ENCODE results near the gene RALGPS1. TPM values are rescaled to one million over a fixed set of nuclear protein-coding genes. Genes with fewer than 3 reads are reported as not detected.

RALGPS1 gene
- total and polyA plus RNA-seq, 2 donors (not counting 1 experiment from before 2014, with no cell fraction given) = 19.7 to 39.9 TPM

DNA sequence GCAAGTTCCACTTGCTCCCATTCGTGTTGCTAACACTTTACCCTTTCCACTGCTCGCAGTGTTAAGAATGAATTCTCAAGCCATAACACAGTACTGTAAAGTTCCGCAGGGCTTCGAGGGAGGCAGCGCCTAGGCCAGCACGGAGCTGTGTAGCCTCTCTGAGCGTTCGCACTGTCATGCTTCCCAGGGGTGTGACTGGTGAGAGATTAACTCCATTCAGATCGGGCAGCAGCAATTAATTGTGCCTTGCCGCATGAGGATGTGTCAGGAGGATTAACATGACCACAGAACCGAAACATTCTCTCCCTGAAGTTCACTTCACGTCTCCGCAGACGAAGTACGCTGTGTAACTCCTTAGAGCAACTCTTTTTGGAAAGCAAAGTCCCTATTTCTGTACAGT lies 30.9 kb upstream of the RALGPS1 start:
- Histone ChIP-seq H3K4me3 (ENCODE audit: control extremely low read depth in 1 of 5, extremely low read depth in 1 of 5, insufficient read depth in 1 of 5, low read depth in 2 of 5, low read length in 4 of 5) (no peak overlapping the region), H3K79me2 (ENCODE audit: control insufficient read depth, insufficient read depth, low read length) (peaks cover 16% of the 10 kb centered on the region), H2AFZ (ENCODE audit: insufficient read depth, low read depth, low read length, poor library complexity, severe bottlenecking) (no peak overlapping the region), H3K4me2 (replicated peaks; ENCODE audit: low read depth, low read length, poor library complexity, severe bottlenecking) (no peak overlapping the region), H3K9ac (ENCODE audit: low read length) (no peak overlapping the region), H4K20me1 (ENCODE audit: control insufficient read depth, insufficient read depth, low read length, poor library complexity, severe bottlenecking) (peaks cover 7% of the 10 kb centered on the region), H3K27me3 (replicated peaks in 1 of 4; ENCODE audit: control extremely low read depth in 1 of 4, control insufficient read depth in 3 of 4, insufficient read depth in 4 of 4, low read length in 3 of 4) (no peaks in the 10 kb centered on the region), H3K36me3 (replicated peaks in 1 of 2; ENCODE audit: control extremely low read depth in 1 of 2, control insufficient read depth in 1 of 2, extremely low read depth in 1 of 2, insufficient read depth in 2 of 2, low read length in 1 of 2) (peaks cover 5 to 48% of the 10 kb centered on the region in 2 experiments), H3K4me1 (ENCODE audit: control insufficient read depth in 2 of 2, insufficient read depth in 2 of 2, low read length in 2 of 2) (no peaks in the 10 kb centered on the region), H3K9me3 (ENCODE audit: control extremely low read depth in 1 of 3, control insufficient read depth in 2 of 3, insufficient read depth in 1 of 3, low read length in 2 of 3) (no peaks in the 10 kb centered on the region), H3K27ac (ENCODE audit: low read length in 2 of 2) (no peak overlapping the region)
- Mint-ChIP-seq H3K9me3 (ENCODE audit: insufficient read depth) (no peaks in the 10 kb centered on the region), H3K4me3 (no peak overlapping the region), H3K4me1 (no peaks in the 10 kb centered on the region), H3K27ac (no peak overlapping the region), H3K27me3 (no peaks in the 10 kb centered on the region)
- 97% methylated on average over 8 of the region's 15 CpGs for WGBS (ENCODE audit: insufficient coverage)
- ATAC-seq (ENCODE audit: low read depth) (no peak), DNase-seq (no peak)
- POLR2A ChIA-PET = no interaction called here
- CTCF ChIA-PET = no interaction called here
- TF ChIP-seq CTCF (IDR thresholded peaks at IDR 0.05) (no peak), EZH2 (IDR thresholded peaks at IDR 0.05; ENCODE audit: borderline replicate concordance, insufficient read depth, low read depth, low read length, poor library complexity, severe bottlenecking) (no peak)
- intact Hi-C loops (cut with micrococcal nuclease) = no loop called here

DNA sequence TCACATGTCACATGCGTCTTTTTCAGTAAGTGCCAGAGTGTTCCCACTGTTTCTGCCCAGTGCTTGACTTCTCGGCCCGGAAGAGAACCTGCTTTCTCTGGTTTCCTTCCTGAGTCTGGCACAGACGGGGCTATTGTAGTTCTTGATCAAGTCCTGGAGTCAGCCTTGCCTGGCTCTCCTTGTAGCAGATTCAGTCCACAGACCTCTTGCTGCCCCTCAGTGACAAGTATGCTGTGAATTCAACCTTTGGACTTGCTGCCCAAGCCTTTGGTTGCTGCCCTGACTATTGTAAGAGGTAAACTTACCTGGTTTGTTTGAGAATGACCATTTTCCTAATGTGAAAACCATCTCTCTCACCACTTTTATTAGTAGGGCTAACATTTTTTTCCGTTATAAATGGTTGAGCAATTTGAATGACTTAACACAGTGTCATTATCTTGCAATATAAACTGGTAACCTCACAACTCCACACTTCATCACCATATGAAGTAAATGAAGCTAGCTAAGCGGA lies 29.4 kb upstream of the RALGPS1 start:
- Histone ChIP-seq H4K20me1 (ENCODE audit: control insufficient read depth, insufficient read depth, low read length, poor library complexity, severe bottlenecking) (peaks cover 7% of the 10 kb centered on the region), H3K27ac (ENCODE audit: low read length in 2 of 2) (no peak overlapping the region), H3K4me2 (replicated peaks; ENCODE audit: low read depth, low read length, poor library complexity, severe bottlenecking) (no peak overlapping the region), H3K4me1 (ENCODE audit: control insufficient read depth in 2 of 2, insufficient read depth in 2 of 2, low read length in 2 of 2) (no peaks in the 10 kb centered on the region), H2AFZ (ENCODE audit: insufficient read depth, low read depth, low read length, poor library complexity, severe bottlenecking) (no peak overlapping the region), H3K9ac (ENCODE audit: low read length) (no peak overlapping the region), H3K9me3 (ENCODE audit: control extremely low read depth in 1 of 3, control insufficient read depth in 2 of 3, insufficient read depth in 1 of 3, low read length in 2 of 3) (peaks cover 0 to 3% (median 0%) of the 10 kb centered on the region in 3 donors), H3K4me3 (ENCODE audit: control extremely low read depth in 1 of 5, extremely low read depth in 1 of 5, insufficient read depth in 1 of 5, low read depth in 2 of 5, low read length in 4 of 5) (no peak overlapping the region), H3K36me3 (replicated peaks in 1 of 2; ENCODE audit: control extremely low read depth in 1 of 2, control insufficient read depth in 1 of 2, extremely low read depth in 1 of 2, insufficient read depth in 2 of 2, low read length in 1 of 2) (peaks cover 5 to 37% of the 10 kb centered on the region in 2 experiments), H3K79me2 (ENCODE audit: control insufficient read depth, insufficient read depth, low read length) (peaks cover 16% of the 10 kb centered on the region), H3K27me3 (replicated peaks in 1 of 4; ENCODE audit: control extremely low read depth in 1 of 4, control insufficient read depth in 3 of 4, insufficient read depth in 4 of 4, low read length in 3 of 4) (no peaks in the 10 kb centered on the region)
- intact Hi-C loops (cut with micrococcal nuclease) = no loop called here
- ChIA-PET CTCF (no interaction called here), POLR2A (no interaction called here)
- no peaks in the 10 kb centered on the region for H3K27me3 Mint-ChIP-seq
- H3K4me3 Mint-ChIP-seq = no peak overlapping the region
- H3K9me3 Mint-ChIP-seq (ENCODE audit: insufficient read depth) = no peaks in the 10 kb centered on the region
- ATAC-seq (ENCODE audit: low read depth) (no peak), DNase-seq (no peak)
- TF ChIP-seq EZH2 (IDR thresholded peaks at IDR 0.05; ENCODE audit: borderline replicate concordance, insufficient read depth, low read depth, low read length, poor library complexity, severe bottlenecking) (no peak), CTCF (IDR thresholded peaks at IDR 0.05) (no peak)
- no peaks in the 10 kb centered on the region for H3K4me1 Mint-ChIP-seq
- H3K27ac Mint-ChIP-seq = no peak overlapping the region
- 81% methylated on average over 4 of the region's 6 CpGs for WGBS (ENCODE audit: insufficient coverage)

Measured in B cell (primary cell).